WTC11 (cell line): Measurements from ENCODE around the gene LARGE1. TPM values are rescaled to one million over a fixed set of nuclear protein-coding genes. Genes with fewer than 3 reads are reported as not detected.

Experiments used
- ATAC-seq: fragments of 200-7000 bp; cut with Tn5 transposase; 2 replicates; pipeline ENCODE4 v1.10.0; 2021; ENCODE audit warnings: mild to moderate bottlenecking, moderate library complexity
- CTCF ChIA-PET: fragments of 300-600 bp; sonication (Branson Sonifier 250); formaldehyde crosslinking; loops from one replicate; lab custom pipeline; 2021; ENCODE audit warnings: antibody characterized with exemption; lab: Charles Lee
- POLR2A ChIA-PET: fragments of 350-600 bp; sonication (Branson Sonifier 250); formaldehyde crosslinking; loops from one replicate; lab custom pipeline; 2021; ENCODE audit warnings: antibody characterized with exemption; lab: Charles Lee
- DNase-seq: peaks from one replicate; pipeline ENCODE4 v3.0.0; 2021; ENCODE audit warnings: low spot score
- H3K27ac Mint-ChIP-seq: 2 replicates; pipeline ENCODE4 v1.8.0; 2021; ENCODE audit warnings: mixed read lengths
- H3K27me3 Mint-ChIP-seq: 2 replicates; pipeline ENCODE4 v1.8.0; 2021; ENCODE audit warnings: low read depth, mild to moderate bottlenecking, moderate library complexity, mixed read lengths
- H3K36me3 Mint-ChIP-seq: 2 replicates; pipeline ENCODE4 v1.8.0; 2021; ENCODE audit warnings: mixed read lengths
- H3K4me1 Mint-ChIP-seq: 2 replicates; pipeline ENCODE4 v1.8.0; 2022; ENCODE audit warnings: mixed read lengths
- H3K4me3 Mint-ChIP-seq: 2 replicates; pipeline ENCODE4 v1.8.0; 2021; ENCODE audit warnings: mild to moderate bottlenecking, moderate library complexity, mixed read lengths
- H3K9me3 Mint-ChIP-seq: 2 replicates; pipeline ENCODE4 v1.8.0; 2021; ENCODE audit warnings: mixed read lengths
- AFF4 ChIP-seq: sonication (generic); formaldehyde crosslinking; IDR thresholded peaks from 2 replicates; pipeline ENCODE4 v1.8.1; 2023; ENCODE audit warnings: mild to moderate bottlenecking, missing genetic modification reagents, borderline replicate concordance
- AR ChIP-seq: fragments of 250-450 bp; sonication (Bioruptor Pico); IDR thresholded peaks from 2 replicates; pipeline ENCODE4 v1.9.0; 2021; ENCODE audit warnings: mild to moderate bottlenecking
- ATF1 ChIP-seq: sonication (generic); formaldehyde crosslinking; IDR thresholded peaks from 2 replicates; pipeline ENCODE4 v1.8.1; 2023; ENCODE audit warnings: mild to moderate bottlenecking, moderate library complexity, missing genetic modification reagents
- E2F1 ChIP-seq: sonication (generic); formaldehyde crosslinking; IDR thresholded peaks from 2 replicates; pipeline ENCODE4 v1.8.0; 2022; ENCODE audit warnings: mild to moderate bottlenecking, missing genetic modification reagents
- ELF4 ChIP-seq: sonication (generic); formaldehyde crosslinking; IDR thresholded peaks from 2 replicates; pipeline ENCODE4 v1.8.1; 2022; ENCODE audit warnings: low read depth, mild to moderate bottlenecking, moderate library complexity, missing genetic modification reagents
- JAZF1 ChIP-seq: fragments of 250-450 bp; sonication (Bioruptor Pico); IDR thresholded peaks from 2 replicates; pipeline ENCODE4 v1.9.0; 2021; ENCODE audit warnings: moderate library complexity, mild to moderate bottlenecking, inconsistent platforms
- MYBL2 ChIP-seq: sonication (generic); formaldehyde crosslinking; IDR thresholded peaks from 2 replicates; pipeline ENCODE4 v1.8.1; 2023; ENCODE audit warnings: mild to moderate bottlenecking, moderate library complexity, missing genetic modification reagents
- NFE2L1 ChIP-seq: sonication (generic); formaldehyde crosslinking; IDR thresholded peaks from 2 replicates; pipeline ENCODE4 v1.8.1; 2023; ENCODE audit warnings: missing genetic modification reagents
- PREB ChIP-seq: sonication (generic); formaldehyde crosslinking; IDR thresholded peaks from 2 replicates; pipeline ENCODE4 v1.8.1; 2022; ENCODE audit warnings: mild to moderate bottlenecking, missing genetic modification reagents, moderate library complexity, borderline replicate concordance
- PRRX2 ChIP-seq: fragments of 250-450 bp; sonication (Bioruptor Pico); IDR thresholded peaks from 2 replicates; pipeline ENCODE4 v1.8.0; 2021; ENCODE audit warnings: mild to moderate bottlenecking
- RORB ChIP-seq: fragments of 250-450 bp; sonication (Bioruptor Pico); IDR thresholded peaks from 2 replicates; pipeline ENCODE4 v1.9.0; 2021; ENCODE audit warnings: mild to moderate bottlenecking
- TEAD4 ChIP-seq: sonication (generic); formaldehyde crosslinking; IDR thresholded peaks from 2 replicates; pipeline ENCODE4 v1.8.0; 2022; ENCODE audit warnings: mild to moderate bottlenecking, missing genetic modification reagents
- TP53 ChIP-seq: sonication (generic); formaldehyde crosslinking; IDR thresholded peaks from 2 replicates; pipeline ENCODE4 v1.8.1; 2023; ENCODE audit warnings: mild to moderate bottlenecking, missing genetic modification reagents
- ZNF423 ChIP-seq: fragments of 250-450 bp; sonication (Bioruptor Pico); IDR thresholded peaks from 2 replicates; pipeline ENCODE4 v2.1.2; 2022; ENCODE audit warnings: mild to moderate bottlenecking, moderate library complexity
- ZNF671 ChIP-seq: fragments of 250-450 bp; sonication (Bioruptor Pico); IDR thresholded peaks from 2 replicates; pipeline ENCODE4 v1.8.0; 2021; ENCODE audit warnings: mild to moderate bottlenecking
- total RNA-seq: library from RNA; stranded (reverse); gene quantifications from 3 replicates; pipeline ENCODE4 v1.2.3, GENCODE V29; 2021
- TF ChIP-seq, protein P1 (sequence below): sonication (generic); formaldehyde crosslinking; IDR thresholded peaks from 2 replicates; pipeline ENCODE4 v1.8.1; 2022; ENCODE audit warnings: mild to moderate bottlenecking, moderate library complexity, missing genetic modification reagents
- TF ChIP-seq, protein P2 (sequence below): sonication (generic); formaldehyde crosslinking; IDR thresholded peaks from 2 replicates; pipeline ENCODE4 v1.8.1; 2022; ENCODE audit warnings: low read depth, missing genetic modification reagents, borderline replicate concordance
- TF ChIP-seq, protein P3 (sequence below): fragments of 250-450 bp; sonication (Bioruptor Pico); IDR thresholded peaks from 2 replicates; pipeline ENCODE4 v1.9.0; 2021; ENCODE audit warnings: moderate library complexity, mild to moderate bottlenecking, inconsistent platforms, borderline replicate concordance
- TF ChIP-seq, protein P4 (sequence below): sonication (generic); formaldehyde crosslinking; IDR thresholded peaks from 2 replicates; pipeline ENCODE4 v1.8.1; 2022; ENCODE audit warnings: missing genetic modification reagents, borderline replicate concordance

Gene LARGE1
- total RNA-seq, 1 experiment from 2014 or later: 72.6 TPM

- TF ChIP-seq, protein P1, sequence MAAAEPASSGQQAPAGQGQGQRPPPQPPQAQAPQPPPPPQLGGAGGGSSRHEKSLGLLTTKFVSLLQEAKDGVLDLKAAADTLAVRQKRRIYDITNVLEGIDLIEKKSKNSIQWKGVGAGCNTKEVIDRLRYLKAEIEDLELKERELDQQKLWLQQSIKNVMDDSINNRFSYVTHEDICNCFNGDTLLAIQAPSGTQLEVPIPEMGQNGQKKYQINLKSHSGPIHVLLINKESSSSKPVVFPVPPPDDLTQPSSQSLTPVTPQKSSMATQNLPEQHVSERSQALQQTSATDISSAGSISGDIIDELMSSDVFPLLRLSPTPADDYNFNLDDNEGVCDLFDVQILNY (CRISPR knock-in tag): no peak
- TF ChIP-seq, protein P2, sequence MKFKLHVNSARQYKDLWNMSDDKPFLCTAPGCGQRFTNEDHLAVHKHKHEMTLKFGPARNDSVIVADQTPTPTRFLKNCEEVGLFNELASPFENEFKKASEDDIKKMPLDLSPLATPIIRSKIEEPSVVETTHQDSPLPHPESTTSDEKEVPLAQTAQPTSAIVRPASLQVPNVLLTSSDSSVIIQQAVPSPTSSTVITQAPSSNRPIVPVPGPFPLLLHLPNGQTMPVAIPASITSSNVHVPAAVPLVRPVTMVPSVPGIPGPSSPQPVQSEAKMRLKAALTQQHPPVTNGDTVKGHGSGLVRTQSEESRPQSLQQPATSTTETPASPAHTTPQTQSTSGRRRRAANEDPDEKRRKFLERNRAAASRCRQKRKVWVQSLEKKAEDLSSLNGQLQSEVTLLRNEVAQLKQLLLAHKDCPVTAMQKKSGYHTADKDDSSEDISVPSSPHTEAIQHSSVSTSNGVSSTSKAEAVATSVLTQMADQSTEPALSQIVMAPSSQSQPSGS (CRISPR knock-in tag): no peak
- TF ChIP-seq AR (no peak), ELF4 (CRISPR knock-in tag) (no peak)
Measured at GRCh38 chr22:33903012-33903411, 17.3 kb downstream of the LARGE1 start (continued).

GRCh38 chr22:33902073-33902472 lies 18.2 kb downstream of the LARGE1 start:
- H3K36me3 Mint-ChIP-seq: no peaks in the 10 kb centered on the region
- H3K27ac Mint-ChIP-seq: peak overlapping the region; percentile 36
- H3K27me3 Mint-ChIP-seq: no peaks in the 10 kb centered on the region
- peaks cover 76% of the 10 kb centered on the region for H3K4me1 Mint-ChIP-seq
- DNase-seq: no peak
- H3K4me3 Mint-ChIP-seq: no peak overlapping the region
- ATAC-seq: no peak
- no peaks in the 10 kb centered on the region for H3K9me3 Mint-ChIP-seq
- CTCF ChIA-PET: no interaction called here
- POLR2A ChIA-PET: no interaction called here
- TF ChIP-seq PRRX2 (no peak), PREB (CRISPR knock-in tag) (no peak), E2F1 (no peak), MYBL2 (CRISPR knock-in tag) (no peak), JAZF1 (CRISPR knock-in tag) (no peak)
- TF ChIP-seq, protein P3, sequence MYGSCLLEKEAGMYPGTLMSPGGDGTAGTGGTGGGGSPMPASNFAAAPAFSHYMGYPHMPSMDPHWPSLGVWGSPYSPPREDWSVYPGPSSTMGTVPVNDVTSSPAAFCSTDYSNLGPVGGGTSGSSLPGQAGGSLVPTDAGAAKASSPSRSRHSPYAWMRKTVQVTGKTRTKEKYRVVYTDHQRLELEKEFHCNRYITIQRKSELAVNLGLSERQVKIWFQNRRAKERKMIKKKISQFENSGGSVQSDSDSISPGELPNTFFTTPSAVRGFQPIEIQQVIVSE (CRISPR knock-in tag): no peak

DNA sequence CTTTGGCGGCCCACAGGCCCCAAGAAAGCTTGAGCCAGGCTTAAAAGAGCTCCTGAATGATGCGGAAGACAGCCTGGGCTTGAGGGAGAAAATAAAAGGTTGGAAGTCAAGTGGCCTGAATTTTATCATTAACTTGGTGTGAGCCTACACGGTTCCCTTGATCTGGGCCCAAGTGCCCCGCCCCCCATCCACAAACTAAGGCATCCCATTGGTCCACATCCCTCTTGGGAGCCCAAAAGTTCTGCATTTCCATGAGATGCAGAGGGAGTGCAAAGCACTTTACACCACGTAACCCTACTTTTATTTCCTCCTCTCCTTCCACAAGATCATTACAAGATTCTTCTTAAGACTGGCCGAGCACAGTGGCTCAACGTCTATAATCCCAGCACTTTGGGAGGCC lies 22.2 kb downstream of the LARGE1 start:
- H3K9me3 Mint-ChIP-seq: peaks cover 7% of the 10 kb centered on the region
- ChIA-PET CTCF (interaction anchor here (0.5 to 1.5 kb wide), 4 partner anchors 16 to 67 kb away, joined by 3 to 12 read pairs (median 3); no protein-coding TSS in a partner anchor), POLR2A (interaction anchor here (1.1 to 1.7 kb wide), 2 partner anchors 10 to 24 kb away, joined by 3 to 13 read pairs; no protein-coding TSS in a partner anchor)
- H3K27me3 Mint-ChIP-seq: no peaks in the 10 kb centered on the region
- peak overlapping the region; percentile 99 for H3K27ac Mint-ChIP-seq
- ATAC-seq: peak; percentile 14
- peak overlapping the region; percentile 53 for H3K4me3 Mint-ChIP-seq
- DNase-seq: no peak
- H3K4me1 Mint-ChIP-seq: peaks cover 96% of the 10 kb centered on the region
- peaks cover 12% of the 10 kb centered on the region for H3K36me3 Mint-ChIP-seq
- TF ChIP-seq, protein P4, sequence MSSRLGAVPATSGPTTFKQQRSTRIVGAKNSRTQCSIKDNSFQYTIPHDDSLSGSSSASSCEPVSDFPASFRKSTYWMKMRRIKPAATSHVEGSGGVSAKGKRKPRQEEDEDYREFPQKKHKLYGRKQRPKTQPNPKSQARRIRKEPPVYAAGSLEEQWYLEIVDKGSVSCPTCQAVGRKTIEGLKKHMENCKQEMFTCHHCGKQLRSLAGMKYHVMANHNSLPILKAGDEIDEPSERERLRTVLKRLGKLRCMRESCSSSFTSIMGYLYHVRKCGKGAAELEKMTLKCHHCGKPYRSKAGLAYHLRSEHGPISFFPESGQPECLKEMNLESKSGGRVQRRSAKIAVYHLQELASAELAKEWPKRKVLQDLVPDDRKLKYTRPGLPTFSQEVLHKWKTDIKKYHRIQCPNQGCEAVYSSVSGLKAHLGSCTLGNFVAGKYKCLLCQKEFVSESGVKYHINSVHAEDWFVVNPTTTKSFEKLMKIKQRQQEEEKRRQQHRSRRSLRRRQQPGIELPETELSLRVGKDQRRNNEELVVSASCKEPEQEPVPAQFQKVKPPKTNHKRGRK (CRISPR knock-in tag): no peak
- TF ChIP-seq RORB (no peak), NFE2L1 (no peak), ATF1 (no peak), ZNF671 (no peak), ZNF423 (CRISPR knock-in tag) (no peak), TP53 (CRISPR knock-in tag) (no peak), AFF4 (CRISPR knock-in tag) (no peak), TEAD4 (CRISPR knock-in tag) (no peak)
- TF ChIP-seq, protein P3 (CRISPR knock-in tag): no peak
